Panc1 (cell line): ENCODE data around the gene ZNF335. TPM values are rescaled to one million over a fixed set of nuclear protein-coding genes. Genes with fewer than 3 reads are reported as not detected.

Experiments
- ATAC-seq: fragments of 200-7000 bp; cut with Tn5 transposase; 2 replicates; pipeline ENCODE4 v1.9.1; 2020; ENCODE audit warnings: mild to moderate bottlenecking, moderate library complexity
- BruUV-seq: library from RNA; stranded (reverse); fragments of 400-500 nt; replicated peaks from 2 replicates; lab custom pipeline; 2021; lab: Mats Ljungman, UMichigan
- CTCF ChIA-PET: fragments of 300-600 bp; sonication (Branson Sonifier 250); formaldehyde crosslinking; loops from one replicate; lab custom pipeline; 2022; ENCODE audit warnings: antibody characterized with exemption; lab: Charles Lee
- POLR2A ChIA-PET: fragments of 300-600 bp; sonication (Branson Sonifier 250); formaldehyde crosslinking; loops from one replicate; lab custom pipeline; 2022; ENCODE audit warnings: antibody characterized with exemption; lab: Charles Lee
- DNase-seq: peaks from one replicate; pipeline ENCODE4 v3.0.0-alpha.2; 2010; ENCODE audit warnings: low read depth, low spot score
- H3K27ac ChIP-seq: 2 replicates; pipeline ENCODE4 v1.5.1; 2011; ENCODE audit warnings: mild to moderate bottlenecking, low read length, inconsistent platforms
- H3K27me3 ChIP-seq: fragments of 200-500 bp; sonication (Bioruptor generic); 2 replicates; pipeline ENCODE4 v1.6.0; 2014; ENCODE audit warnings: low read length, inconsistent platforms; ENCODE audit not compliant: control insufficient read depth, insufficient read depth
- H3K36me3 ChIP-seq: fragments of 200-500 bp; sonication (Bioruptor generic); 2 replicates; pipeline ENCODE4 v1.5.1; 2014; ENCODE audit warnings: inconsistent platforms, mild to moderate bottlenecking, low read length, moderate library complexity; ENCODE audit not compliant: control insufficient read depth, insufficient read depth
- H3K4me1 ChIP-seq: 2 replicates; pipeline ENCODE4 v1.5.1; 2011; ENCODE audit warnings: inconsistent platforms, mild to moderate bottlenecking, low read length, moderate library complexity; ENCODE audit not compliant: control insufficient read depth, insufficient read depth
- H3K4me3 ChIP-seq, 2 experiments: 2 replicates each; pipeline ENCODE4 v1.5.1; 2011 to 2012; ENCODE audit warnings: low read depth in 2 of 2, low read length in 2 of 2, mild to moderate bottlenecking in 2 of 2, inconsistent platforms in 1 of 2, moderate library complexity in 1 of 2
- H3K9me3 ChIP-seq: fragments of 200-500 bp; sonication (Bioruptor generic); 2 replicates; pipeline ENCODE4 v1.5.1; 2014; ENCODE audit warnings: low read depth, mild to moderate bottlenecking, inconsistent platforms, low read length, moderate library complexity; ENCODE audit not compliant: control insufficient read depth, insufficient read depth
- CTCF ChIP-seq: fragments of 450-650 bp; IDR thresholded peaks from 2 replicates; pipeline ENCODE4 v1.5.1; 2017; ENCODE audit warnings: mild to moderate bottlenecking
- POLR2AphosphoS5 ChIP-seq: IDR thresholded peaks from 2 replicates; pipeline ENCODE4 v1.6.1; 2012; ENCODE audit warnings: mild to moderate bottlenecking, low read depth, low read length, moderate library complexity
- SIN3A ChIP-seq: IDR thresholded peaks from 2 replicates; pipeline ENCODE4 v1.6.1; 2012; ENCODE audit warnings: low read depth, mild to moderate bottlenecking, low read length, moderate library complexity, borderline replicate concordance; ENCODE audit not compliant: insufficient read depth
- TCF7L2 ChIP-seq: IDR thresholded peaks from 2 replicates; pipeline ENCODE4 v1.6.1; 2011; ENCODE audit warnings: mild to moderate bottlenecking, low read depth, low read length, inconsistent platforms
- in situ Hi-C: cut with HindIII; loops from 2 replicates; pipeline ENCODE4 v1.10.0; 2016; ENCODE audit warnings: low sequenced_read_pairs, low pct_unique_long_range_greater_than_20kb
- intact Hi-C: fragments of 100-400 bp; cut with micrococcal nuclease; formaldehyde crosslinking; loops from one replicate; pipeline ENCODE4 v1.10.0; 2022; ENCODE audit not compliant: unreplicated experiment
- total RNA-seq: library from RNA; stranded (reverse); gene quantifications from one replicate; pipeline ENCODE4 v1.2.1, GENCODE V29; 2021; ENCODE audit not compliant: unreplicated experiment
- TF ChIP-seq, protein P1 (sequence below), 2 experiments: IDR thresholded peaks; 2 replicates each; pipeline ENCODE4 v1.6.1; 2011 to 2012; ENCODE audit warnings: low read depth in 2 of 2, control low read depth in 1 of 2, low read length in 1 of 2, mild to moderate bottlenecking in 1 of 2, moderate library complexity in 1 of 2; ENCODE audit not compliant: insufficient read depth in 1 of 2

The ZNF335 gene
- total RNA-seq, 1 experiment from 2014 or later, result 31.1 TPM

DNA sequence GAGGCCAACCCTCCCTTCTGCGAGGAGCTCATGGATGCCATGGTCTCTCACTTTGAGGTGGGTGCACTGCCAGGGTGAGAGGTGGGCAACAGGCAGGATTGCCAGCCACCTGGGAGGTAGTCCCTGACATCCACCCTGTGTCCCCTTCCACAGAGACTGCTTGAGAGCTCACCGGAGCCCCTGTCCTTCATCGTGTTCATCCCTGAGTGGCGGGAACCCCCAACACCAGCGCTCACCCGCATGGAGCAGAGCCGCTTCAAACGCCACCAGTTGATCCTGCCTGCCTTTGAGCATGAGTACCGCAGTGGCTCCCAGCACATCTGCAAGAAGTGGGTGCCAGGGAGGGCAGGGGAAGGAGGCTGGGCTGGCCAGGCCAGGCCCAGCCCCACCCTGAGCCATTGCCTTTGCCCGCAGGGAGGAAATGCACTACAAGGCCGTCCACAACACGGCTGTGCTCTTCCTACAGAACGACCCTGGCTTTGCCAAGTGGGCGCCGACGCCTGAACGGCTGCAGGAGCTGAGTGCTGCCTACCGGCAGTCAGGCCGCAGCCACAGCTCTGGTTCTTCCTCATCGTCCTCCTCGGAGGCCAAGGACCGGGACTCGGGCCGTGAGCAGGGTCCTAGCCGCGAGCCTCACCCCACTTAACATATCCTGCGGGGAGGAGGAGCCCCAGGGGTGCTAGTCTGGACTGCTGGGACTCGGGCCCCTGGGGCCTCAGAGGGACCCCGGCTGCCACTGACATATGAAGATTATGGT lies 24.7 kb downstream of the ZNF335 start:
- BruUV-seq, result no TSS peak
- H3K27me3 ChIP-seq, result no peaks in the 10 kb centered on the region
- no peak overlapping the region for H3K4me3 ChIP-seq
- H3K36me3 ChIP-seq, result peaks cover 2% of the 10 kb centered on the region
- ATAC-seq (peak; percentile 2; the same call in 1 of the 2 replicates), DNase-seq (no peak)
- TF ChIP-seq SIN3A, result no peak
- TF ChIP-seq POLR2AphosphoS5, result no peak
- no peak for TF ChIP-seq CTCF
- TF ChIP-seq, protein P1, sequence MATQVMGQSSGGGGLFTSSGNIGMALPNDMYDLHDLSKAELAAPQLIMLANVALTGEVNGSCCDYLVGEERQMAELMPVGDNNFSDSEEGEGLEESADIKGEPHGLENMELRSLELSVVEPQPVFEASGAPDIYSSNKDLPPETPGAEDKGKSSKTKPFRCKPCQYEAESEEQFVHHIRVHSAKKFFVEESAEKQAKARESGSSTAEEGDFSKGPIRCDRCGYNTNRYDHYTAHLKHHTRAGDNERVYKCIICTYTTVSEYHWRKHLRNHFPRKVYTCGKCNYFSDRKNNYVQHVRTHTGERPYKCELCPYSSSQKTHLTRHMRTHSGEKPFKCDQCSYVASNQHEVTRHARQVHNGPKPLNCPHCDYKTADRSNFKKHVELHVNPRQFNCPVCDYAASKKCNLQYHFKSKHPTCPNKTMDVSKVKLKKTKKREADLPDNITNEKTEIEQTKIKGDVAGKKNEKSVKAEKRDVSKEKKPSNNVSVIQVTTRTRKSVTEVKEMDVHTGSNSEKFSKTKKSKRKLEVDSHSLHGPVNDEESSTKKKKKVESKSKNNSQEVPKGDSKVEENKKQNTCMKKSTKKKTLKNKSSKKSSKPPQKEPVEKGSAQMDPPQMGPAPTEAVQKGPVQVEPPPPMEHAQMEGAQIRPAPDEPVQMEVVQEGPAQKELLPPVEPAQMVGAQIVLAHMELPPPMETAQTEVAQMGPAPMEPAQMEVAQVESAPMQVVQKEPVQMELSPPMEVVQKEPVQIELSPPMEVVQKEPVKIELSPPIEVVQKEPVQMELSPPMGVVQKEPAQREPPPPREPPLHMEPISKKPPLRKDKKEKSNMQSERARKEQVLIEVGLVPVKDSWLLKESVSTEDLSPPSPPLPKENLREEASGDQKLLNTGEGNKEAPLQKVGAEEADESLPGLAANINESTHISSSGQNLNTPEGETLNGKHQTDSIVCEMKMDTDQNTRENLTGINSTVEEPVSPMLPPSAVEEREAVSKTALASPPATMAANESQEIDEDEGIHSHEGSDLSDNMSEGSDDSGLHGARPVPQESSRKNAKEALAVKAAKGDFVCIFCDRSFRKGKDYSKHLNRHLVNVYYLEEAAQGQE (IDR thresholded peaks at IDR 0.05; ENCODE audit: insufficient read depth in 1 of 2, low read depth in 2 of 2, low read length in 1 of 2), result no peak
- no peak for TF ChIP-seq TCF7L2
- CTCF ChIA-PET, result no interaction called here
- POLR2A ChIA-PET, result no interaction called here
- no peaks in the 10 kb centered on the region for H3K9me3 ChIP-seq
- in situ Hi-C loops (no loop called here), intact Hi-C loops (no loop called here)
- H3K27ac ChIP-seq, result no peak overlapping the region
- H3K4me1 ChIP-seq, result no peaks in the 10 kb centered on the region

DNA sequence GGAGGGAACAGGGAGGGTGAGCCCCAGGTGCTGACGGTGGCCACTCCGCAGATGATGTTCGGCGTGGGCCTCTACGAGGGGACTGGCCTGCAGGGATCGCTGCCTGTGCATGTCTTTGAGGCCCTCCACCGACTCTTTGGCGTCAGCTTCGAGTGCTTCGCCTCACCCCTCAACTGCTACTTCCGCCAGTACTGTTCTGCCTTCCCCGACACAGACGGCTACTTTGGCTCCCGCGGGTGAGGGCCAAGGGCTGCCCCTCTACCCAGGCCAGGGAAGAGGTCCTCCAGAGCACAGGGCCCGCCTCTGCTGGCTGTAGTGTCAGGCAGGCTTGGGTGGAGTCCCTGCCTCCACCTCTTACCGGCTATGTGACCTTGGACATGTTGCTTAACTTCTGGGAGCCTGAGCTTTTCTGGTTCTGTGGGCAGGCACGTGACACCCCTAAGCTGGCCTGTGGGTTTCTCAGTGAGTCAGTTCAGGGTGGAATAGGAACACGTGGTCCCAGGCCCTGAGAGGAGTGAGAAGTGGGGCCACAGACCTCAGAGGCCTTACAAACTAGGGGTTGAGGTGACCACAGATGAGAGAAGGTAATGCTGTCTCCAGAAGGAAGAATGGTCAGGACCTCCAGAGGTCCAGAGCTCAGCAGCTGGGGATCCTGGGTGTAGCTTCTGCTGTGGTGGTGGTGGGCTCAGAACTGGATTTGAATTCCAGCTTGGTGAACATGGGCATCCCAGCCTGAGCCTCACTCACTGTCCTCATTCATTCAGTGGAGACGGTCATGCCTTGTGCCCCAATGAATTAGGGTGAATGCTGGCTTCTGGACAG lies 25.6 kb downstream of the ZNF335 start:
- Histone ChIP-seq H3K4me3 (no peak overlapping the region), H3K9me3 (no peaks in the 10 kb centered on the region), H3K36me3 (peaks cover 2% of the 10 kb centered on the region), H3K4me1 (no peaks in the 10 kb centered on the region), H3K27ac (no peak overlapping the region), H3K27me3 (no peaks in the 10 kb centered on the region)
- DNase-seq (no peak), ATAC-seq (no peak)
- ChIA-PET CTCF (interaction anchor here (0.6 kb wide), 1 partner anchor 168 kb away, joined by 3 read pairs; no protein-coding TSS in a partner anchor), POLR2A (no interaction called here)
- BruUV-seq, result no TSS peak
- TF ChIP-seq CTCF (no peak), SIN3A (no peak), TCF7L2 (no peak), POLR2AphosphoS5 (no peak)
- TF ChIP-seq, protein P1 (IDR thresholded peaks at IDR 0.05; ENCODE audit: insufficient read depth in 1 of 2, low read depth in 2 of 2, low read length in 1 of 2), result no peak
- intact Hi-C loops (no loop called here), in situ Hi-C loops (no loop called here)
